GM18519 (cell line): ENCODE data around the gene HOXB8.

Experiments used
- ATAC-seq: cut with Tn5 transposase; IDR thresholded peaks from one replicate; pipeline ENCODE4 v1.9.1; 2021; ENCODE audit warnings: mild to moderate bottlenecking, moderate library complexity; ENCODE audit not compliant: unreplicated experiment, low FRiP score

The HOXB8 gene

DNA sequence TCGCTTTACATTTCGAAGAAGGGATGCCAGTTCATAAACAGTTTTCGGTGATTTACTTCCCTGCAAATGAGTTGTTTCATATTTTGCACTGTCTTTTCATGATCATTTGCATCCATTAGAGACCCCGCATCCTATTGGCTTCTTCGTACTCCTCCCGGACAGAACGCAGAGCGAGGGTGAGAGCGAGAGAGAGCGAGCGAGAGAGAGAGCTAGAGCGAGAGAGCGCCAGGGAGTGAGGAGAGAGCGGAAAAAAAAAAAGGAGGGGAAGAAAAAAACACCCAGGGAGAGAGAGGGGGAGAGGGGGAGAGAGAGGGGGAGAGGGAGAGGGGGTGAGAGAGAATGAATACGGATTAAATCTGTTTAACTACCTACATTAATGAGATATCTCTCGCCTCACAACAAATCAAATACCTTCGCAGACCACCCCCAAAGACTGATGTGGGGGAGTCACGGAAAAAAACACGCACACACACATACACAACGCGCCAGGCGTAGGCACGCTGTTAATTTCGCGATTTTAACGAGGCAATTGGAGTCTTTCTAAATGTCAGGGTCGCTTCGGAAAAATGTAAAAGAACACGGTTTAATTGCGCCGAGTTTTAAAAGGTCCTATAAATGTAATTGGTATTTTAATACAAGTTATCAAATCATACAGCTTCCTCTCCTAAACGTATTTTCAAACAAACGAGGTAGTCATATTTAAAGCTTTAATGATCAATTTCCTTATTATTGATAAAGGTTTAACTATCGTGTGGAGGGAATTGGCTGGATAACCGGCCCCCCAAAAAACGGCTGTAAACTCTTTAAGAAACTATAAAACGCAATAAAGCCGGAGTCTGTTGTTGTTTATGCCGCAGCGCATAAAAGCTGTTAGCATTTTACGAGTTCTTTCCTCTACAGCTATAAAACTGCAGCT lies at the start of gene HOXB8:
Gene HOXB8, minus strand, starts transcription at position 246 of the 916 bp plus-strand sequence. CDS start 588 bp downstream, outside the sequence.
- no peak for ATAC-seq

GRCh38 chr17:48663134-48663924 lies 48.2 kb upstream of the HOXB8 start:
- no peak for ATAC-seq

- no peak for ATAC-seq
Observed at GRCh38 chr17:48655913-48656312, 40.8 kb upstream of the HOXB8 start.

DNA sequence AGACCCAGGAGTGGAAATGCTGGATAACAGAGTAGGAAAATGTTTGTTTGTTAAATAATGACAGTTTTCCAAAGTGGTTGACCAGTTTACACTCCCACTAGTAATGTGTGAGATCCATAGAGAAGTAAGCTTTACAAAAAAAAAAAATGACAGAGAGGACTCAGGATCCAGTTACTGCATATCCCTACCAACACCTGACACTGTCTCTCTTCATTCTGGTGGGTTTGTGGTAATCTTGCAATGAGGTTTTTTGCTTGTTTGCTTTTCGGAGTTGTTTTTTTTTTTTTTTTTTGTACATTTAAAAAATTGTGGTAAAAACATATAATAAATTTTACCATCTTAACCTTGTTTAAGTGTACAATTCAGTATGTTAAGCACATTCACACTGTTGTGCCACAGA lies 34.6 kb upstream of the HOXB8 start:
- ATAC-seq, result no peak

- ATAC-seq, result no peak
Observed at GRCh38 chr17:48647963-48648245, 32.8 kb upstream of the HOXB8 start.

GRCh38 chr17:48647103-48647962 lies 32.2 kb upstream of the HOXB8 start:
- ATAC-seq, result no peak

DNA sequence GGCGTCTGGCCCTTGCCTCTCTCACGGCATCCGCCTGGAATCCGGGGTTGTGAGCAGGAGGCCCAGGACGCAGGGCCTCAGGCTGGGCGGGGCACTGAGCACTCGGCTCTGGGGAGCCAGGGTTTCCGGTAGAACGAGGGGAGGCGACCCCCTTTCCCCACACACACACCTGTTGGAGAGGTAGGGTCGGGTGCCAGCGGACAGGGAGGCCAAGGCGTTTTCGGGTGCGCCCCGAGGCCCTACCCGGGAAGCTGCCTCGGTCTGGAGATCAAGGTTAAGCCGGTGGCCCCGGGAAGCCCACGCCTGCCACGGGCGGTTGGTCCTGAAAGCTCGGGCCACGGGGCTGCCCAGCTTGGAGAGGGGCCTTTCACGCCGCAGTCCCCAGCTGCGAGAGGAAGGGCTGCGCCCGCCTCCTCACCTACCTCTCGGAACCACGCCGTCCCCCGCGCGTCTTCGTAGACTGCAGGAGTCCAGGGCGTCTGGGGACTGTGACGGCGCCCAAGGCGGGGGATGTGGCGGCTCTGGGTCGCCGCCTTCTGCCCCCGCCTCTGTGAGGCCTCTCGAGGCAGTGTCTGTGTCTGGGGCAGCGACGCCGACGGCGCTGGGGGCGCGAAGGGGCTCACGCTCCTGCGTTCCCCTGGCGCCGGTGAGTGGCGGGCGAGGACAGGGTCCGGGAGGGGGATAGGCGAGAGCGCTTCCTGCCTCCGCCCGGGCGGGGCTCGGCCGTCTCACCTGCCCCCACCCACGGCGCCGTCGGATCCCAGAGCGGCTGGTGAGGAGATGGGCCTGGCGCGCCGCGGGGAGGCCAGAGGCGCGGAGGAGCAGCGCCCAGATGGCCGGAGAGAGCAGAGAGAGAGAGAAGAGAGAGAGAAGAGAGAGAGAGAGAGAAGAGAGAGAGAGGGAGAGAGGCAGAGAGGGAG lies 31.4 kb upstream of the HOXB8 start:
- no peak for ATAC-seq

DNA sequence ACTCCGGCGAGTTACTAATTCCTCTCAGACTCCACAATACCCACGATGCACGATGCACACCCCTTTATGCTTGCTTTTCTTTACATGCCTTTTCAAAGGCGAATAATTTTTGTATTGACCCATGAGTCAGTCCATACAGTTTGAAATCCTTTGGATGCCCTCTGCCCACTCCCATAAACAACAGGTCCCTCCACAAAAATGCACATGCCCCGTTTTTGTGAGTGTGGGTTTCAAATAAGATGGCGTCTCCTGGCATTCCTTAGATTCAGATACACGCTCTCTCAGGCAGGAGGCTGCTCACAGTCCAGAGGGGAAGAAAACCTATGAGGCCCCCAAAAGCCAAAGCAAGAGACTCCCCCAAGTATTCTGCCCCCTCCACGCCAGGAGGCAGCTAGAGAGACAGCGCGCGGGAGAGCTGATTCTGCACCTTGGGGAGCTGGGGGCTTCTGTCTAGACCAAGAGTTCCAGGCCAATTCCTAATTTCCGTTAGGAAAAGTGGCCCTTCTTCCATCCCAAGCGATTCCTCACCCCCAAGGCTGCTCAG lies 30.6 kb upstream of the HOXB8 start:
- ATAC-seq, result no peak

- no peak for ATAC-seq
Observed at GRCh38 chr17:48644910-48645557, 29.9 kb upstream of the HOXB8 start.

DNA sequence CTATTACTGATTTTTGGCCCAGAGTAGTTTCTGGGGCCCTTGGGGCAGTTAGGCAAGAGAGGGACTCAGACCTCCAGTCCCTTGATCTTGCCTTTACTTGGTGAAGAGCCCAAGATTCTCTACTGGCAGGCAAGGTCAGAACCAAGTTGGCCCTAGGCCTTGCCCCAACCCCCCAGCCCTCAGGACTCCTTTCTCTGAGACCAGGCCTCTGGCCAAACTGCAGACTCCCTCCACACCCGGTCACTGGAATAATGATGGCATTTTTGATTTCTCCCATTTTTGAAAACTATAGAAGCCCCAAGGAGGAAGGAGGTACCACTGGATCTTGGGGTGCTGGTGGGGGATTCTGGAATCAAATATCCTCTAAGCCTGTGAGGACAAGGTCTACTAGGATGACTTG lies 29.1 kb upstream of the HOXB8 start:
- ATAC-seq, result no peak

DNA sequence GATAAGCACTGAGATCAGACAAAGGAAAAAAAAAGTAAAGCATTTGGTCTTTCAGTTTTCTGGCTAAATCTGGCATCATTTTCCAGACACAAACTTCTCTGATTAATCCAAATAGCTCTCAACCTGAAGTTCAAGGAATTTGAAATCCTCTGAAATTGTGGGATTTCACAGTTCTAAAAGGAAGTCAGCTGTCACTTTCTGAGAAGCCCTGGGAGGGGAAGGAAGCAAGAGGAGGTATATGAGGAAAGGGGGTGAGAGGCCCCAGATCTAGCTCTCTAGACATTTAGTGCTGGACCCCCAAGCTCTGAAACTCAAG lies 28.6 kb upstream of the HOXB8 start:
- ATAC-seq, result no peak

DNA sequence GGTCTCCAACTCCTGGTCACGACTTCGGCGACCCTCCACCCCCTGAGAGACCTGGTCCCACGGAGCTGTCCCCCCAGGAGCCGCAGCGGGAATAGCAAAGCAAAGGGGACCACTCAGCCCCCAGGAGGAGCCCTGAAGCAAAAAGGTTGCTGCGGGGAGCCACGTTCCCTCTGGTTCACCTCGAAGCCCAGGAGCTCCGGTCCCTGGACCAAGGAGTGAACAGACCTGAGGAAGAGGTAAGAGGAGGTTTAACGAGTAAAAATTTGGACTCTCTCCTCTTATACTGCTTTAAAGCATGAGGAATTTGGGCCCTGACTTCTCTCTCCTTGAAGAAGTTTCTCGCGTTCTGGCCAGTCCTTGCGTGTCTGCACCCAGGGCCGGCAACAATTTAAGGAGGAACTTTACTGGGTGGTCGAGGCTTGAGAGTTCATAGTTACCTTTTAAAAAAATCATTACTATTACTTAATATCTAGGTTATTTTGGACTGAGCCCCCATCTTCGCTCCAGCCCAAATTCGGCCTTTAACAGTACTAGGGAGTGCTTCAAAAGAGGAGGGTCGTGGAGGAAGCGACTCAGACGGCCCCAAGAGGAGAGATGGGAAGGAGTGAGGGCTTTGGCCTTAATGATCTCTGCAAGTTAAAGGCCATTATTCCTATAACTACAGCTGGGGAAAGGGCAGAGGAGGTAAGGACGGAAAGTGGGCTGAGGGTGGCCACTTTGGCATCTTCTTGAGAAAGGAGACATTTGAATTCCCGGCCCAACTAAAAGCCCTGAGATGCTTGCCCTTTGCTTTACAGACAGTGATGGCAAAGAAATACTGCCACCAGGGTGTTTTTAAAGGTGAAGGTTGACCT lies 28.0 kb upstream of the HOXB8 start:
- no peak for ATAC-seq

- ATAC-seq, result no peak
Observed at GRCh38 chr17:48642059-48642842, 27.2 kb upstream of the HOXB8 start.

- ATAC-seq, result no peak
Observed at GRCh38 chr17:48641541-48642058, 26.5 kb upstream of the HOXB8 start.

- no peak for ATAC-seq
Observed at GRCh38 chr17:48640858-48641180, 25.7 kb upstream of the HOXB8 start.

- no peak for ATAC-seq
Observed at GRCh38 chr17:48639982-48640857, 25.1 kb upstream of the HOXB8 start.
